D721Med (cell line): Measurements from ENCODE around the gene METTL16.
"Not testable (repeated sequence)": the region's sequence is repeated elsewhere in the genome, so short reads cannot be mapped to it uniquely, and the experiment has no call there.

Experiments
- DNase-seq: peaks from one replicate; pipeline ENCODE4 v3.0.0; 2011; ENCODE audit warnings: low spot score; ENCODE audit not compliant: insufficient read length
- FAIRE-seq: peaks from 2 replicates; lab custom pipeline; 2011; peaks lifted over from hg19 to GRCh38; lab: Jason Lieb, UNC
- TF ChIP-seq, protein P1 (sequence below): IDR thresholded peaks from 2 replicates; pipeline ENCODE4 v1.5.1; 2012; ENCODE audit warnings: mild to moderate bottlenecking, control low read depth; ENCODE audit not compliant: insufficient read depth; ENCODE audit errors: missing control alignments

Gene METTL16

DNA sequence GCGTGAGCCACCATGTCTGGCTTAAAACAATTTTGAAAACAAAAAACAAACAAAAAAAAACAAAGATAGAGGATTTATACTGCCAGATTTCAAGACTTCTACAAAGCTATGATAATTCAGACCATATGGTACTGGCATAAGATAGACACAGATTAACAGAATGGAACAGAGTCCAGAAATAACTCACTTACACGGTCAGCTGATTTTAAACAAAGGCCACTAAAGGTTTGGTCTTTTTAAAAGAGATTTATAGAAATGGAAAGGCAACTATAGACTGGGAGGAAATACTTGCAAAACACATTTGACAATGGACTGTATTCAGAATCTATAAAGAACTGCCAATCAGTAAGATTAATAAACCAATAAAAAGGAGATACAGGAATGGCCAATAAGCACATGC, 62.2 kb downstream of the METTL16 start:
- FAIRE-seq (peak; percentile 6), DNase-seq (no peak)
- TF ChIP-seq, protein P1, sequence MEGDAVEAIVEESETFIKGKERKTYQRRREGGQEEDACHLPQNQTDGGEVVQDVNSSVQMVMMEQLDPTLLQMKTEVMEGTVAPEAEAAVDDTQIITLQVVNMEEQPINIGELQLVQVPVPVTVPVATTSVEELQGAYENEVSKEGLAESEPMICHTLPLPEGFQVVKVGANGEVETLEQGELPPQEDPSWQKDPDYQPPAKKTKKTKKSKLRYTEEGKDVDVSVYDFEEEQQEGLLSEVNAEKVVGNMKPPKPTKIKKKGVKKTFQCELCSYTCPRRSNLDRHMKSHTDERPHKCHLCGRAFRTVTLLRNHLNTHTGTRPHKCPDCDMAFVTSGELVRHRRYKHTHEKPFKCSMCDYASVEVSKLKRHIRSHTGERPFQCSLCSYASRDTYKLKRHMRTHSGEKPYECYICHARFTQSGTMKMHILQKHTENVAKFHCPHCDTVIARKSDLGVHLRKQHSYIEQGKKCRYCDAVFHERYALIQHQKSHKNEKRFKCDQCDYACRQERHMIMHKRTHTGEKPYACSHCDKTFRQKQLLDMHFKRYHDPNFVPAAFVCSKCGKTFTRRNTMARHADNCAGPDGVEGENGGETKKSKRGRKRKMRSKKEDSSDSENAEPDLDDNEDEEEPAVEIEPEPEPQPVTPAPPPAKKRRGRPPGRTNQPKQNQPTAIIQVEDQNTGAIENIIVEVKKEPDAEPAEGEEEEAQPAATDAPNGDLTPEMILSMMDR: no peak

DNA sequence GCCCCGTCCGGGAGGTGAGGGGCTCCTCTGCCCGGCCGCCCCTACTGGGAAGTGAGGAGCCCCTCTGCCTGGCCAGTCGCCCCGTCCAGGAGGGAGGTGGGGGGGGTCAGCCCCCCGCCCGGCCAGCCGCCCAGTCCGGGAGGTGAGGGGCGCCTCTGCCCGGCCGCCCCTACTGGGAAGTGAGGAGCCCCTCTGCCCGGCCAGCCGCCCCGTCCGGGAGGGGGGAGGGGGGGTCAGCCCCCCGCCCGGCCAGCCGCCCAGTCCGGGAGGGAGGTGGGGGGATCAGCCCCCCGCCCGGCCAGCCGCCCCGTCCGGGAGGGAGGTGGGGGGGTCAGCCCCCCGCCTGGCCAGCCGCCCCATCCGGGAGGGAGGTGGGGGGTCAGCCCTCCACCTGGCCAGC, 64.2 kb downstream of the METTL16 start:
- not testable (repeated sequence) for DNase-seq, FAIRE-seq

DNA sequence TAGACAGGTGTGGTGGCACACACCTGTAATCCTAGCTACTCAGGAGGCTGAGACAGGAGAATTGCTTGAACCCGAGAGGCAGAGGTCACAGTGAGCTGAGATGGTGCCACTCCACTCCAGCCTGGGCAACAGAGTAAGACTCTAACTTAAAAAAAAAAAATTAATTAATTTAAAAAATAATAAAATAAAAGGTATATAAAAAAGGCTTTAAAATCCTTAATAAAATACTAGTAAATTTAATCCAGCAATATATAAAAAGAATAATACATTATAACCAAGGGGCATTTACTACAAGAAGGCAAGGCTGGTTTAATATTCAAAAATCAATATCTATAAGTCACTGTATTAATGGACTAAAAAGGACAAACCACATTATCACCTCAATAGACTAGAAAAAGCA, 66.0 kb downstream of the METTL16 start:
- DNase-seq (no peak), FAIRE-seq (no peak)
- TF ChIP-seq, protein P1: no peak

DNA sequence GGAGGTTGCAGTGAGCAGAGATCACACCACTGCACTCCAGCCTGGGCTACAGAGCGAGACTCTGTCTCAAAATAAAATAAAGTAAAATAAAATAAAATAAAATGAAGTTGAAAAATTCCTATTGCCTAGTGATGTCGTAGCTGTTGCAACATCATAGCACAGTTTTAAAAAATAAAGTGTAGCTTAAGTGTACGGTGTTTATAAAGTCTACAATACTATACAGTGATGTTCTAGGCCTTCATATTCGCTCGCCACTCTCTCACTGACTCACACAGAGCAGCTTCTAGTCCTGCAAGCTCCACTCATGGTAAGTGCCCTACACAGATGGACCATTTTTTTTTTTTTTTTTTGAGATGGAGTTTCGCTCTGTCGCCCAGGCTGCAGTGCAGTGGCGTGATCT, 67.3 kb downstream of the METTL16 start:
- DNase-seq: no peak
- TF ChIP-seq, protein P1: no peak
- no peak for FAIRE-seq

DNA sequence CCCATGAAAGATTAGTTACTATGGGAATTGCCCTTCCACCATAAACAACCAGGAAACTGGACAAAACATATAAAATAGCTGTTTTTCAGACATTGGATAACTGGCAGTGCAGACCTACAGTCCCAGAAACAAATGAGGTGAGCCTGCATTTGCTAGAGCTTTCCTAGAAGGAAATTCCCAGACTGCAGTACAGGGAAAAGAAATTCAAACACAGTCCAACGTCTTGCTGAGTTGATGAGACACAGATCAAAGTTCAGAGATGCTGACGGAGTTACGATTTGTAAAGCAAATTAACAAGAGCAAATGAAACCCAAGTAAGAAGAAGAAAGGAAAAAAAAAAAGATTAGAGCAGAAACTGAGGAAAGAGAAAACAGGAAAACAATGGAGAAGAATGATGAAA, 69.5 kb downstream of the METTL16 start:
- DNase-seq: no peak

DNA sequence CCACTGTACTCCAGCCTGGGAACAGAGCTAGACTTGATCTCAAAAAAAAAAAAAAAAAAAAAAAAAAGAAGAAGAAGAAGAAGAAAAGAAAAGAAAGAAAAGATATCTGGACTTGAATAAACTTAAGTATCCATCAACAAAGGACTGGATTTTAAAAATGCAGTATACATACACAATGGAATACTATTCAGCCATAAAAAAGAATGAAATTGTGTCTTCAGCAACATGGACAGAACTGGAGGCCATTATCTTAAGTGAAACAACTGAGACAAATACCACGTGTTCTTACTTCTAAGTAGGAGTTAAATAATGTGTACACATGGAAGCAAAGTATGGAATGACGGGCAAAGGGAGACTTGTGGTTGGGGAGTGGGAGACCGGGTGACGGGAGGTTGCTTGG, 70.8 kb downstream of the METTL16 start:
- FAIRE-seq (no peak), DNase-seq (no peak)

More for the DNA sequence above, 69.5 kb downstream of the METTL16 start:
- TF ChIP-seq, protein P1: no peak
- no peak for FAIRE-seq

DNA sequence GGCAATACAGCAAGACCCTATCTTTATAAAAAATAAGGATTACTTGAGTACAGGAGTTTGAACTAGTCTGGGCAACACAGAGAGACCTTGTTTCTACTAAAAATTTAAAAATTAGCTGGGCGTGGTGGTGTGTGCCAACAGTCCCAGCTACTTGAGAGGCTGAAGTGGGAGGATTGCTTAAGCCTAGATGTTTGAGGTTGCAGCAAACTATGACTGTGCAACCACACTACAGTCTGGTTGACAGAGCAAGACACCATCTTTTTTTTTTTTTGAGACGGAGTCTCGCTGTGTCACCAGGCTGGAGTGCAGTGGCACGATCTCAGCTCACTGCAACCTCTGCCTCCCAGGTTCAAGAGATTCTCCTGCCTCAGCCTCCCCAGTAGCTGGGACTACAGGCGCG, 71.7 kb downstream of the METTL16 start:
- not testable (repeated sequence) for FAIRE-seq, DNase-seq

More for the DNA sequence above, 70.8 kb downstream of the METTL16 start:
- TF ChIP-seq, protein P1: no peak

DNA sequence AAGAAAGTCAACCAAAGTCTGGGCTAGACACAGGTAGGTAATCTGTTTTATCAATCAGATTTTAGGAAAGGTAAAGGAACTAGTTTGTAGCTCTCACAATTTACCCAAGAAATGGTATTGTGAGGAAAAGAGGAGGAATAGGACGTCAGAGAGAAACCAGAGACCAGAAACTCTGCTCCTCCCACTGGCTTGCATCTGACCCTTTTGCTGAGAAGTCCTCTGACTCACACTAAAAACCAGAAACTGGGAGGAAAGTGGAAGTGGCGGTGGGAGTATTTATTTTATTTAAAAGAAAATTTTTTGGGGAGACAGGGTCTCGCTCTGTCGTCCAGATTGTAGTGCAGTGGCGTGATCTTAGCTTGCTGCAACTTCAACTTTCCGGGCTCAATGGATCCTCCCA, 72.9 kb downstream of the METTL16 start:
- TF ChIP-seq, protein P1: no peak
- no peak for DNase-seq
- FAIRE-seq: no peak
